Smooth muscle cell (in vitro differentiated cells): ENCODE data around the gene PARVB. TPM values are rescaled to one million over a fixed set of nuclear protein-coding genes. Genes with fewer than 3 reads are reported as not detected.

Experiments used
- DNase-seq: peaks from one replicate; lab custom pipeline; 2025; ENCODE audit not compliant: unreplicated experiment; lab: John Stamatoyannopoulos, UW
- H2AFZ ChIP-seq: fragments of 200-600 bp; sonication (generic); 2 replicates; pipeline ENCODE4 v1.6.0; 2016; ENCODE audit warnings: antibody characterized with exemption, low read depth, mild to moderate bottlenecking
- H3F3A ChIP-seq: fragments of 200-600 bp; sonication (generic); 2 replicates; pipeline ENCODE4 v1.6.0; 2017; ENCODE audit warnings: antibody characterized with exemption, low read depth
- H3K27ac ChIP-seq: fragments of 200-600 bp; sonication (generic); 2 replicates; pipeline ENCODE4 v1.5.1; 2016; ENCODE audit warnings: low read depth, mild to moderate bottlenecking
- H3K27me3 ChIP-seq: fragments of 200-600 bp; sonication (generic); 2 replicates; pipeline ENCODE4 v1.6.1; 2016; ENCODE audit warnings: low read depth, mild to moderate bottlenecking
- H3K36me3 ChIP-seq: fragments of 200-600 bp; sonication (generic); 2 replicates; pipeline ENCODE4 v1.5.1; 2016; ENCODE audit warnings: low read depth
- H3K4me1 ChIP-seq: fragments of 200-600 bp; sonication (generic); 2 replicates; pipeline ENCODE4 v1.5.1; 2016; ENCODE audit warnings: low read depth
- H3K4me2 ChIP-seq: fragments of 200-600 bp; sonication (generic); 2 replicates; pipeline ENCODE4 v1.6.0; 2016; ENCODE audit warnings: mild to moderate bottlenecking
- H3K4me3 ChIP-seq: fragments of 200-600 bp; sonication (generic); 2 replicates; pipeline ENCODE4 v1.5.1; 2016; ENCODE audit warnings: mild to moderate bottlenecking
- H3K79me2 ChIP-seq: fragments of 200-600 bp; sonication (generic); 2 replicates; pipeline ENCODE4 v1.6.0; 2016; ENCODE audit warnings: low read depth, mild to moderate bottlenecking
- H3K9ac ChIP-seq: fragments of 200-600 bp; sonication (generic); 2 replicates; pipeline ENCODE4 v1.6.0; 2016; ENCODE audit warnings: low read depth
- H3K9me3 ChIP-seq: fragments of 200-600 bp; sonication (generic); replicated peaks from 2 replicates; pipeline ENCODE4 v1.5.1; 2016; ENCODE audit warnings: low read depth
- H4K20me1 ChIP-seq: fragments of 200-600 bp; sonication (generic); 2 replicates; pipeline ENCODE4 v1.6.0; 2016; ENCODE audit warnings: low read depth
- CTCF ChIP-seq: fragments of 200-600 bp; sonication (generic); IDR thresholded peaks from 2 replicates; pipeline ENCODE4 v1.5.1; 2017; ENCODE audit warnings: borderline replicate concordance, mild to moderate bottlenecking, antibody characterized with exemption; ENCODE audit not compliant: insufficient read depth, poor library complexity, severe bottlenecking
- WGBS: methylation state at CpG from one replicate; pipeline ENCODE4 v1.1.7; 2016; ENCODE audit warnings: low lambda C conversion rate; 5-methylcytosine and 5-hydroxymethylcytosine counted together
- polyA plus RNA-seq: library from polyadenylated mRNA; unstranded; fragments of >200 nt; fragmentation: Nextera tagmentation; extraction: Ambion mirVana; gene quantifications from 2 replicates; pipeline ENCODE4 v1.2.1, GENCODE V29; 2016
- total RNA-seq: library from RNA; depleted of rRNA; stranded (reverse); fragments of >200 nt; gene quantifications from 2 replicates; pipeline ENCODE4 v1.2.3, GENCODE V29; 2014

Gene PARVB
- total and polyA plus RNA-seq, 2 experiments from 2014 or later: 35.1 to 36.6 TPM

GRCh38 chr22:44139773-44140172 is 115.7 kb downstream of the PARVB start:
- Histone ChIP-seq H2AFZ (no peak overlapping the region), H3K4me1 (peaks cover 8% of the 10 kb centered on the region), H3K79me2 (no peaks in the 10 kb centered on the region), H3K9me3 (no peaks in the 10 kb centered on the region), H3K4me2 (no peak overlapping the region), H3K4me3 (no peak overlapping the region), H3K9ac (no peak overlapping the region), H3K36me3 (peaks cover 22% of the 10 kb centered on the region), H3K27ac (no peak overlapping the region), H3F3A (no peaks in the 10 kb centered on the region), H3K27me3 (no peaks in the 10 kb centered on the region), H4K20me1 (no peaks in the 10 kb centered on the region)
- 98% methylated on average over 6 of the region's 6 CpGs for WGBS
- DNase-seq: no peak
- TF ChIP-seq CTCF: no peak

GRCh38 chr22:44142421-44143104 is 118.5 kb downstream of the PARVB start:
- Histone ChIP-seq H3K4me1 (peaks cover 26% of the 10 kb centered on the region), H3F3A (no peaks in the 10 kb centered on the region), H3K27ac (no peak overlapping the region), H2AFZ (no peak overlapping the region), H3K27me3 (no peaks in the 10 kb centered on the region), H3K9ac (no peak overlapping the region), H3K4me2 (no peak overlapping the region), H3K4me3 (no peak overlapping the region), H3K79me2 (no peaks in the 10 kb centered on the region), H4K20me1 (peaks cover 3% of the 10 kb centered on the region), H3K9me3 (no peaks in the 10 kb centered on the region), H3K36me3 (peaks cover under 1% of the 10 kb centered on the region)
- WGBS: 89% methylated on average over 16 of the region's 16 CpGs
- TF ChIP-seq CTCF: no peak
- DNase-seq: no peak

GRCh38 chr22:44143105-44143474 is 119.0 kb downstream of the PARVB start:
- Histone ChIP-seq H4K20me1 (peaks cover 3% of the 10 kb centered on the region), H3K9me3 (no peaks in the 10 kb centered on the region), H3K9ac (no peak overlapping the region), H3K79me2 (no peaks in the 10 kb centered on the region), H3K36me3 (no peaks in the 10 kb centered on the region), H3K4me2 (no peak overlapping the region), H3K27me3 (no peaks in the 10 kb centered on the region), H3K4me1 (peaks cover 31% of the 10 kb centered on the region), H3K4me3 (no peak overlapping the region), H3K27ac (no peak overlapping the region), H2AFZ (no peak overlapping the region), H3F3A (no peaks in the 10 kb centered on the region)
- 85% methylated on average over 4 of the region's 4 CpGs for WGBS
- DNase-seq: no peak
- TF ChIP-seq CTCF: no peak

GRCh38 chr22:44143579-44143978 is 119.5 kb downstream of the PARVB start:
- no peaks in the 10 kb centered on the region for H3K9me3 ChIP-seq
- 82% methylated on average over 9 of the region's 9 CpGs for WGBS
- H3K4me1 ChIP-seq: peaks cover 36% of the 10 kb centered on the region
- no peak for TF ChIP-seq CTCF
- H4K20me1 ChIP-seq: peaks cover 3% of the 10 kb centered on the region
- H3K4me3 ChIP-seq: no peak overlapping the region
- H3K9ac ChIP-seq: no peak overlapping the region
- no peaks in the 10 kb centered on the region for H3K36me3 ChIP-seq
- H3K27ac ChIP-seq: no peak overlapping the region
- DNase-seq: no peak
- H3K27me3 ChIP-seq: no peaks in the 10 kb centered on the region
- no peaks in the 10 kb centered on the region for H3F3A ChIP-seq
- H2AFZ ChIP-seq: no peak overlapping the region
- no peak overlapping the region for H3K4me2 ChIP-seq
- no peaks in the 10 kb centered on the region for H3K79me2 ChIP-seq
